UCSD-AML1 (cell line): ENCODE measurements around the gene EGFR.
A peak's percentile ranks its signal among the peaks of the same experiment; 100 is the strongest.

ENCODE experiments used
- DNase-seq: peaks from one replicate; lab custom pipeline; 2025; ENCODE audit not compliant: unreplicated experiment; lab: John Stamatoyannopoulos, UW

Gene EGFR

GRCh38 chr7:55080000-55080623, 61.3 kb downstream of the EGFR start:
- no peak for DNase-seq

- DNase-seq, result no peak
These were observed 62.3 kb downstream of the EGFR start for GRCh38 chr7:55081068-55081467.

GRCh38 chr7:55081472-55082227, 62.8 kb downstream of the EGFR start:
- DNase-seq, result no peak

GRCh38 chr7:55082228-55082603, 63.4 kb downstream of the EGFR start:
- DNase-seq, result no peak

- no peak for DNase-seq
These were observed 64.4 kb downstream of the EGFR start for GRCh38 chr7:55083206-55083605.

GRCh38 chr7:55084307-55084706, 65.5 kb downstream of the EGFR start:
- no peak for DNase-seq

GRCh38 chr7:55085511-55086412, 66.9 kb downstream of the EGFR start:
- DNase-seq, result no peak

GRCh38 chr7:55086413-55087201, 67.8 kb downstream of the EGFR start:
- peak; percentile 8 for DNase-seq

- no peak for DNase-seq
These were observed 68.7 kb downstream of the EGFR start for GRCh38 chr7:55087521-55087961.

GRCh38 chr7:55088107-55088506, 69.3 kb downstream of the EGFR start:
- no peak for DNase-seq

GRCh38 chr7:55088620-55089019, 69.8 kb downstream of the EGFR start:
- no peak for DNase-seq

- DNase-seq, result no peak
These were observed 73.6 kb downstream of the EGFR start for GRCh38 chr7:55092186-55092974.

GRCh38 chr7:55092975-55093373, 74.2 kb downstream of the EGFR start:
- DNase-seq, result no peak

- no peak for DNase-seq
These were observed 74.9 kb downstream of the EGFR start for GRCh38 chr7:55093674-55094073.

- DNase-seq, result no peak
These were observed 75.4 kb downstream of the EGFR start for GRCh38 chr7:55094092-55094690.

- DNase-seq, result no peak
These were observed 76.9 kb downstream of the EGFR start for GRCh38 chr7:55095672-55096071.

- no peak for DNase-seq
These were observed 77.5 kb downstream of the EGFR start for GRCh38 chr7:55096323-55096722.

GRCh38 chr7:55097100-55097499, 78.3 kb downstream of the EGFR start:
- no peak for DNase-seq

- no peak for DNase-seq
These were observed 80.4 kb downstream of the EGFR start for GRCh38 chr7:55099066-55099820.
